AG09309 (cell line): Measurements from ENCODE around the gene ZDHHC12.

Experiments
- DNase-seq: peaks from one replicate; pipeline ENCODE4 v3.0.0-alpha.2; 2010; ENCODE audit warnings: low read depth
- H3K4me3 ChIP-seq: 2 replicates; pipeline ENCODE4 v1.5.1; 2011; ENCODE audit warnings: mild to moderate bottlenecking, low read depth, low read length, moderate library complexity; ENCODE audit not compliant: control insufficient read depth
- TF ChIP-seq, protein P1 (sequence below): IDR thresholded peaks from 2 replicates; pipeline ENCODE4 v1.5.1; 2011; ENCODE audit warnings: mild to moderate bottlenecking, low read depth, low read length, inconsistent platforms; ENCODE audit not compliant: insufficient read depth, control insufficient read depth; ENCODE audit errors: missing control alignments

The ZDHHC12 gene

DNA sequence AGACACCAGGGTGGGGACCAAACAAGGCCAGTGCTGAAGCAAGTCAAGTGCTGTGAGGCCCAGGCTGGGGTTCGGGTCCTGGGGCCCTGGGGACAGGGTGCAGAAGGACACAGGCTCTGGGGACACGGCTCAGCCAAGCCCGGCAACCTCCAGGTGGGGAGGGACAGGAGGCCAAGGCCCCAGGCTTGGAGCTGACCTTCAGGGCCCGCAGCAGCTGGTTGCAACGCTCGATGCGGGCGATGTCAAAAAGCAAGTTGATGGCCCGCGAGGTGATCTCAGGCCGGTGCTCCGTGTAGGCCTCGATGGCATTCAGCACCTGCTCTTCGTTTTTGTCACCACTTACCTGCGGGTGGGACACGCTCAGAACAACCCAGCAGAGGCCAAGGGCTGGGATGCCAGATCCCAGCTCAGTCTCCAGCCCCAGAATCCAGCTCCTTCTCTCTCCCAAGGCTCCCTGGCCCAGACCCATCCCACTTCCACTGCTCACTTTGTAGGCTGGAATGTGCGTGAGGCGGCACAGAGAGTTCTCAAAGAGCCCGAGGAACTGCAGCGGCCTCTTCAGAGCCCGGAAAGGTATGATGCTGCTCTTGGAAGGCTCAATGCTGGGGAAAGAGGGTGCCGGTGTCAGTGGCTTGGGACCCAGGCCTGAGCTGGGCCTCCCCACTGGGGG, 27.1 kb upstream of the ZDHHC12 start:
- no peak overlapping the region for H3K4me3 ChIP-seq
- DNase-seq = no peak
- TF ChIP-seq, protein P1, sequence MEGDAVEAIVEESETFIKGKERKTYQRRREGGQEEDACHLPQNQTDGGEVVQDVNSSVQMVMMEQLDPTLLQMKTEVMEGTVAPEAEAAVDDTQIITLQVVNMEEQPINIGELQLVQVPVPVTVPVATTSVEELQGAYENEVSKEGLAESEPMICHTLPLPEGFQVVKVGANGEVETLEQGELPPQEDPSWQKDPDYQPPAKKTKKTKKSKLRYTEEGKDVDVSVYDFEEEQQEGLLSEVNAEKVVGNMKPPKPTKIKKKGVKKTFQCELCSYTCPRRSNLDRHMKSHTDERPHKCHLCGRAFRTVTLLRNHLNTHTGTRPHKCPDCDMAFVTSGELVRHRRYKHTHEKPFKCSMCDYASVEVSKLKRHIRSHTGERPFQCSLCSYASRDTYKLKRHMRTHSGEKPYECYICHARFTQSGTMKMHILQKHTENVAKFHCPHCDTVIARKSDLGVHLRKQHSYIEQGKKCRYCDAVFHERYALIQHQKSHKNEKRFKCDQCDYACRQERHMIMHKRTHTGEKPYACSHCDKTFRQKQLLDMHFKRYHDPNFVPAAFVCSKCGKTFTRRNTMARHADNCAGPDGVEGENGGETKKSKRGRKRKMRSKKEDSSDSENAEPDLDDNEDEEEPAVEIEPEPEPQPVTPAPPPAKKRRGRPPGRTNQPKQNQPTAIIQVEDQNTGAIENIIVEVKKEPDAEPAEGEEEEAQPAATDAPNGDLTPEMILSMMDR = no peak

DNA sequence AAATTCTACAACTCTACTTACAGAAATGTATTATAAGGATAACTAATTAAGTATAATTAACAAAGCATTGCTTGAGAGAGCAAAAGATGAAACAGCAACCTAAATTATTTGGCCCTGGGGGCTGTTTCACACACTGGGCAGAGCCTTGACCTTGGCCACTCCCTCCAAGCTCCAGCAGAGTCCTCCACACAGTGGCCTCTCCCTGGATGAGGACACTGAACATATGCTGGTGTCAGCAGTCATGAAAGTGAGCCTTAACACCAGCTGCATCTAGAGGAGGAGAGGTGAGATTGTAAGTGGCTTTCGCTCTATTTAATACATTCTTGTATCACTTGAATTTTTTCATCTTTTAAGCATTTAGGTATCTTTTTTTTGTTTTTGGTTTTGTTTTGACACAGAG, 23.3 kb upstream of the ZDHHC12 start:
- no peak overlapping the region for H3K4me3 ChIP-seq

DNA sequence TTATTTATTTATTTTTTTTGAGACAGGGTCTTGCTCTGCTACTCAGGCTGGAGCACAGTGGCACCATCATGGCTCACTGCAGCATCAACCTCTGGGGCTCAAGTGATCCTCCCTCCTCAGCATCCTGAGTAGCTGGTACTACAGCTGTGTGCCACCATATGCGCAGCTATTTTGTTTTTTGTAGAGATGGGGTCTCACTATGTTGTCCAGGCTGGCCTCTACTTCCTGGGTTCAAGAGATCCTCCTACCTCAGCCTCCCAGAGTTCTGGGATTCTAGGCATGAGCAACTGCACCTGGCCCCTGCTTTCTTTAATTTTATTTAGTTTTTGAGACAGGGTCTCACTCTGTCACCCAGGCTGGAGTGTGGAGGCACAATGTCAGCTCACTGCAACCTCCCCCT, 19.5 kb upstream of the ZDHHC12 start:
- DNase-seq = no peak
- no peak overlapping the region for H3K4me3 ChIP-seq
- TF ChIP-seq, protein P1 = no peak

More for the DNA sequence above, 23.3 kb upstream of the ZDHHC12 start:
- DNase-seq = no peak
- TF ChIP-seq, protein P1 = no peak

DNA sequence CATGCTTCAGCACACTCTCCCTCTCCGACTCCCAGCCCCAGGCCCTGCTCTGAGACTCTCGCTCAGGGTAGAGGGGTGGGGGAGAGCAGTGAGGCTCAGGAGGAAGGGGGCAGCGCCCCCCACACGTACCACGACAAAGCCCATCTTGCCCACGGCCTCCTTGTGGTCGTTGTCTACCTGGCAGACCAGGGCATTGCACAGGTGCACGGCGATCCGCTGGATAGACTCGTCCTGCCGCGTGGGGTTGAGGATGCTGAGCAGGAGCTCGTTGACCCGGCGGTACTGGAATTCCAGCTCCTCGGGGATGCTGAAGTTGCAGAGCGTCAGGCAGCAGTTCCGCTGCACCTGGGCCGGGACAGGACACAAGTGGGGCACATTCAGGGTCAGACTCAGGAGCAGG, 18.5 kb upstream of the ZDHHC12 start:
- H3K4me3 ChIP-seq = no peak overlapping the region
- TF ChIP-seq, protein P1 = no peak
- no peak for DNase-seq

DNA sequence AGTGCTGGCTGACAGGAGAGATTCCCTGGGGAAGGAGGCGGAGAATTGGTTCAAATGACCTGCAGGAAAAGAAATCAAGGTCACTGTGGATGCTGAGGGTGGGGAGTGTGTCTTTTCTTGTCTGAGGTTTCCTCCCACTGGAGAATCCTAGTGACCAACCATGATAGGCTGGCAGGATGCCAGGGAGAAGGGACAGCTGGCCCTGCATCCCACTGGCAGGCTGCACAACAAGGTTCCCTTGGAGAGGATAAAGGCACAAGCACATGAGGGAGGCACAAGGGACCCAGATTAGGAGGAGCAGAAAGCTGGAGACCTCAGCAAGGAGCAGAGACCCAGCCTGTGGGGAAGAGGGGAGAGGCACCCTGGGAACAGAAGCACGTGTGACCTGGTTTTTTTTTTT, 11.4 kb upstream of the ZDHHC12 start:
- H3K4me3 ChIP-seq = no peak overlapping the region
- TF ChIP-seq, protein P1 = no peak
- DNase-seq = no peak

DNA sequence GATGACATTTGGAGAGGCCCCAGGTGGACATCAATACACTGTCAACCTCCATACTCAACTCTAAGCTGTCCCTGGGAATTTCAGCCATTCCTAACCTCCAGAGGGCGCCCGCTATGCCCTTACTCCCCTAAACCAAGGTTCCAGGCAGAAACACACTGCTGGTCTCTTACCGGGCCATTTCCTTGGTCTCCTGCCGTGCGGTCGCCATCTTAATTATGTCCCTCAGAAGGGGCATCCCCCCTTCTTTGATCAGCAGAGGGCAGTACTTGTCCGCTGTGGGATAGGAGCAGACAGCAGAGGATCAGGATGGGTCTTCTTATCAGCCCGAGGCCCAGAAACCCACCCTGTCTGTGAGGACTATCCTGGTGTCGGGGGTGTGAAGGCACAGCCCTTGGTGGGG, 9.3 kb upstream of the ZDHHC12 start:
- no peak overlapping the region for H3K4me3 ChIP-seq
- peak; percentile 28 for DNase-seq
- TF ChIP-seq, protein P1 = peak; percentile 84
